K562 (cell line): ENCODE results near the gene ZNF69. TPM values are rescaled to one million over a fixed set of nuclear protein-coding genes. Genes with fewer than 3 reads are reported as not detected.

Experiments used
- CBX8 ChIP-seq: fragments of 200-600 bp; sonication (generic); IDR thresholded peaks from 2 replicates; pipeline ENCODE4 v1.6.1; 2012; ENCODE audit warnings: borderline replicate concordance, mixed run types, low read depth, mild to moderate bottlenecking, moderate library complexity, mixed read lengths, low read length, control low read depth, inconsistent platforms; ENCODE audit not compliant: poor library complexity, severe bottlenecking; ENCODE audit errors: extremely low read depth
- CEBPG ChIP-seq, 3 experiments: fragments of 200-800 bp in 1 of 3; sonication (Bioruptor generic) in 1 of 3; sonication (generic) in 1 of 3; formaldehyde crosslinking in 1 of 3; IDR thresholded peaks in 2 of 3; conservative IDR thresholded peaks in 1 of 3; 2 replicates each; pipeline versions ENCODE4 v1.6.1 to v1.8.0; 2016 to 2022; ENCODE audit warnings: missing compliant biosample characterization in 2 of 3, missing genetic modification characterization in 2 of 3, mild to moderate bottlenecking in 1 of 3, missing genetic modification reagents in 1 of 3
- CTCF ChIP-seq, 3 experiments: IDR thresholded peaks in 2 of 3; conservative IDR thresholded peaks in 1 of 3; 2 replicates each; pipeline ENCODE4 v1.5.1; 2011 to 2012; ENCODE audit warnings: low read length in 3 of 3, mild to moderate bottlenecking in 3 of 3, control low read depth in 2 of 3, improper control_type of control experiment in 1 of 3, inconsistent platforms in 1 of 3, low read depth in 1 of 3, mixed read lengths in 1 of 3, moderate library complexity in 1 of 3; ENCODE audit not compliant: insufficient read depth in 2 of 3
- EP400 ChIP-seq: fragments of 450-650 bp; IDR thresholded peaks from 2 replicates; pipeline ENCODE4 v1.6.1; 2017; ENCODE audit warnings: antibody characterized with exemption, mild to moderate bottlenecking, moderate library complexity
- FOS ChIP-seq: IDR thresholded peaks from 3 replicates; pipeline ENCODE4 v1.6.1; 2011; ENCODE audit not compliant: insufficient read length; ENCODE audit errors: extremely low read depth
- HMGN3 ChIP-seq: IDR thresholded peaks from 2 replicates; pipeline ENCODE4 v1.6.1; 2011; ENCODE audit warnings: borderline replicate concordance, low read depth, mild to moderate bottlenecking, mixed read lengths, low read length; ENCODE audit not compliant: insufficient read length; ENCODE audit errors: extremely low read depth
- IRF2 ChIP-seq: sonication (generic); formaldehyde crosslinking; IDR thresholded peaks from 2 replicates; pipeline ENCODE4 v1.8.1; 2022; ENCODE audit warnings: mild to moderate bottlenecking, missing genetic modification reagents
- NBN ChIP-seq: fragments of 450-650 bp; IDR thresholded peaks from 2 replicates; pipeline ENCODE4 v1.6.1; 2016; ENCODE audit warnings: low read depth, mild to moderate bottlenecking
- RBFOX2 ChIP-seq: fragments of 200-400 bp; formaldehyde crosslinking; IDR thresholded peaks from 2 replicates; pipeline ENCODE4 v1.6.1; 2017; ENCODE audit warnings: low read depth, mild to moderate bottlenecking, low read length, moderate library complexity
- SMARCC2 ChIP-seq: fragments of 450-650 bp; IDR thresholded peaks from 2 replicates; pipeline ENCODE4 v1.6.1; 2017; ENCODE audit warnings: antibody characterized with exemption, moderate library complexity, mild to moderate bottlenecking, low read depth
- TEAD2 ChIP-seq: fragments of 450-650 bp; IDR thresholded peaks from 2 replicates; pipeline ENCODE4 v1.6.1; 2016; ENCODE audit warnings: missing genetic modification characterization, control low read depth, missing compliant biosample characterization
- TGIF2 ChIP-seq: sonication (generic); formaldehyde crosslinking; IDR thresholded peaks from 2 replicates; pipeline ENCODE4 v1.8.1; 2022; ENCODE audit warnings: mild to moderate bottlenecking, missing genetic modification reagents, moderate library complexity
- ZBTB33 ChIP-seq: sonication (generic); formaldehyde crosslinking; IDR thresholded peaks from 2 replicates; pipeline ENCODE4 v1.8.1; 2023; ENCODE audit warnings: mild to moderate bottlenecking, missing genetic modification reagents
- ZNF224 ChIP-seq: sonication (generic); formaldehyde crosslinking; IDR thresholded peaks from 2 replicates; pipeline ENCODE4 v1.8.0; 2022; ENCODE audit warnings: mild to moderate bottlenecking, missing genetic modification reagents
- ZNF280A ChIP-seq: fragments of 450-650 bp; IDR thresholded peaks from 2 replicates; pipeline ENCODE4 v1.6.1; 2018; ENCODE audit warnings: mild to moderate bottlenecking, low read depth; ENCODE audit not compliant: partially characterized antibody
- ZNF444 ChIP-seq: fragments of 250-450 bp; sonication (Bioruptor Pico); IDR thresholded peaks from 2 replicates; pipeline ENCODE4 v1.4.0; 2020; ENCODE audit warnings: mild to moderate bottlenecking, moderate library complexity
- ZNF79 ChIP-seq: fragments of 250-450 bp; sonication (Bioruptor Pico); IDR thresholded peaks from 2 replicates; pipeline ENCODE4 v1.4.0; 2020; ENCODE audit warnings: low read depth, mild to moderate bottlenecking, moderate library complexity
- polyA plus RNA-seq, 8 experiments: library from polyadenylated mRNA; depleted of rRNA in 4 of 8; stranded (reverse) in 5 of 8; unstranded in 3 of 8; fragments of >200 nt; fragmentation: Nextera tagmentation in 2 of 8; fragmentation: Illumina TruSeq in 1 of 8; extraction: Ambion mirVana in 2 of 8; extraction: Trizol in 1 of 8; gene quantifications; 2 replicates each; pipeline versions ENCODE4 v1.2.1 to v1.2.3, GENCODE V29; 2011 to 2014; ENCODE audit warnings: inconsistent platforms in 1 of 8, missing spikeins in 1 of 8
- total RNA-seq, 7 experiments: library from RNA; depleted of rRNA in 6 of 7; stranded (reverse); fragments of >200 nt in 6 of 7; fragmentation: Illumina TruSeq in 2 of 7; extraction: Trizol in 2 of 7; gene quantifications; 2 replicates each; pipeline versions ENCODE4 v1.2.1 to v1.2.3, GENCODE V29; 2011 to 2021; ENCODE audit warnings: low replicate concordance in 1 of 7
- TF ChIP-seq, protein P1 (sequence below): fragments of 450-650 bp; IDR thresholded peaks from 2 replicates; pipeline ENCODE4 v1.7.1; 2018; ENCODE audit warnings: mild to moderate bottlenecking, low read depth; ENCODE audit not compliant: partially characterized antibody

Gene ZNF69
- total and polyA plus RNA-seq, 9 of the 15 experiments (the other 6 are each of a cell fraction or from before 2014, with no cell fraction given): 2.3 to 5.4 (median 3.6) TPM

- no peak for TF ChIP-seq ZBTB33
- TF ChIP-seq CBX8: no peak
- TF ChIP-seq SMARCC2: 0 out of 2 replicates have a peak, but pooled peaks have one; percentile 17
- no peak for TF ChIP-seq IRF2
- peak; percentile 96 for TF ChIP-seq RBFOX2
- TF ChIP-seq, protein P1, sequence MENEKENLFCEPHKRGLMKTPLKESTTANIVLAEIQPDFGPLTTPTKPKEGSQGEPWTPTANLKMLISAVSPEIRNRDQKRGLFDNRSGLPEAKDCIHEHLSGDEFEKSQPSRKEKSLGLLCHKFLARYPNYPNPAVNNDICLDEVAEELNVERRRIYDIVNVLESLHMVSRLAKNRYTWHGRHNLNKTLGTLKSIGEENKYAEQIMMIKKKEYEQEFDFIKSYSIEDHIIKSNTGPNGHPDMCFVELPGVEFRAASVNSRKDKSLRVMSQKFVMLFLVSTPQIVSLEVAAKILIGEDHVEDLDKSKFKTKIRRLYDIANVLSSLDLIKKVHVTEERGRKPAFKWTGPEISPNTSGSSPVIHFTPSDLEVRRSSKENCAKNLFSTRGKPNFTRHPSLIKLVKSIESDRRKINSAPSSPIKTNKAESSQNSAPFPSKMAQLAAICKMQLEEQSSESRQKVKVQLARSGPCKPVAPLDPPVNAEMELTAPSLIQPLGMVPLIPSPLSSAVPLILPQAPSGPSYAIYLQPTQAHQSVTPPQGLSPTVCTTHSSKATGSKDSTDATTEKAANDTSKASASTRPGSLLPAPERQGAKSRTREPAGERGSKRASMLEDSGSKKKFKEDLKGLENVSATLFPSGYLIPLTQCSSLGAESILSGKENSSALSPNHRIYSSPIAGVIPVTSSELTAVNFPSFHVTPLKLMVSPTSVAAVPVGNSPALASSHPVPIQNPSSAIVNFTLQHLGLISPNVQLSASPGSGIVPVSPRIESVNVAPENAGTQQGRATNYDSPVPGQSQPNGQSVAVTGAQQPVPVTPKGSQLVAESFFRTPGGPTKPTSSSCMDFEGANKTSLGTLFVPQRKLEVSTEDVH: peak; percentile 61
- TF ChIP-seq ZNF280A: no peak
- TF ChIP-seq ZNF444: no peak
- no peak for TF ChIP-seq ZNF79
- no peak for TF ChIP-seq CEBPG (CRISPR knock-in tag; IDR thresholded peaks at IDR 0.05)
- TF ChIP-seq CEBPG (tag; conservative IDR thresholded peaks at IDR 0.05 in 1 of 2, IDR thresholded peaks at IDR 0.05 in 1 of 2): no peak
- no peak for TF ChIP-seq CTCF (IDR thresholded peaks at IDR 0.05 in 2 of 3, conservative IDR thresholded peaks at IDR 0.05 in 1 of 3; ENCODE audit: insufficient read depth in 2 of 3, low read depth in 1 of 3, low read length in 3 of 3)
- peak; percentile 94 for TF ChIP-seq EP400
- no peak for TF ChIP-seq ZNF224 (CRISPR knock-in tag)
- peak; percentile 37 for TF ChIP-seq HMGN3
- no peak for TF ChIP-seq TEAD2 (tag)
- TF ChIP-seq TGIF2 (CRISPR knock-in tag): no peak; the same call in 1 of the 2 replicates
- no peak for TF ChIP-seq NBN
- peak; percentile 65 for TF ChIP-seq FOS
Observed at GRCh38 chr19:11924886-11925650, 37.5 kb downstream of the ZNF69 start, which contains the start of gene ZNF700 (continued).
